Prostate gland (tissue), 2 donors: ENCODE results near the gene CREB5.

Source experiments
- POLR2AphosphoS5 ChIP-seq: sonication (generic); formaldehyde crosslinking; IDR thresholded peaks from one replicate; pipeline ENCODE4 v1.6.1; 2017; ENCODE audit warnings: antibody characterized with exemption
- TF ChIP-seq, protein P1 (sequence below), 4 experiments: fragments of 200-600 bp in 2 of 4; fragments of 450-650 bp in 2 of 4; sonication (generic) in 2 of 4; IDR thresholded peaks; 1 replicate in 3 of 4; 2 replicates in 1 of 4; pipeline ENCODE4 v1.5.1; 2016 to 2019; ENCODE audit warnings: antibody characterized with exemption in 4 of 4, mild to moderate bottlenecking in 2 of 4, moderate library complexity in 2 of 4

GRCh38 chr7:28502408-28502807, 90.1 kb downstream of the CREB5 start:
- TF ChIP-seq, protein P1, sequence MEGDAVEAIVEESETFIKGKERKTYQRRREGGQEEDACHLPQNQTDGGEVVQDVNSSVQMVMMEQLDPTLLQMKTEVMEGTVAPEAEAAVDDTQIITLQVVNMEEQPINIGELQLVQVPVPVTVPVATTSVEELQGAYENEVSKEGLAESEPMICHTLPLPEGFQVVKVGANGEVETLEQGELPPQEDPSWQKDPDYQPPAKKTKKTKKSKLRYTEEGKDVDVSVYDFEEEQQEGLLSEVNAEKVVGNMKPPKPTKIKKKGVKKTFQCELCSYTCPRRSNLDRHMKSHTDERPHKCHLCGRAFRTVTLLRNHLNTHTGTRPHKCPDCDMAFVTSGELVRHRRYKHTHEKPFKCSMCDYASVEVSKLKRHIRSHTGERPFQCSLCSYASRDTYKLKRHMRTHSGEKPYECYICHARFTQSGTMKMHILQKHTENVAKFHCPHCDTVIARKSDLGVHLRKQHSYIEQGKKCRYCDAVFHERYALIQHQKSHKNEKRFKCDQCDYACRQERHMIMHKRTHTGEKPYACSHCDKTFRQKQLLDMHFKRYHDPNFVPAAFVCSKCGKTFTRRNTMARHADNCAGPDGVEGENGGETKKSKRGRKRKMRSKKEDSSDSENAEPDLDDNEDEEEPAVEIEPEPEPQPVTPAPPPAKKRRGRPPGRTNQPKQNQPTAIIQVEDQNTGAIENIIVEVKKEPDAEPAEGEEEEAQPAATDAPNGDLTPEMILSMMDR (IDR thresholded peaks at IDR 0.05): no peak
- TF ChIP-seq POLR2AphosphoS5: no peak
